Suprapubic skin (tissue), 3 donors: ENCODE results near the gene XXYLT1.

Experiments used
- CTCF ChIP-seq, 2 donors: fragments of 200-600 bp in 1 of 2; fragments of 450-650 bp in 1 of 2; sonication (generic) in 1 of 2; IDR thresholded peaks; one replicate each; pipeline ENCODE4 v1.5.1; 2016 to 2019; ENCODE audit warnings: antibody characterized with exemption in 2 of 2, mild to moderate bottlenecking in 1 of 2, moderate library complexity in 1 of 2
- POLR2A ChIP-seq, 2 donors: fragments of 450-650 bp; IDR thresholded peaks; one replicate each; pipeline ENCODE4 v1.6.1; 2017; ENCODE audit warnings: antibody characterized with exemption in 2 of 2, mild to moderate bottlenecking in 2 of 2, moderate library complexity in 2 of 2

GRCh38 chr3:195122261-195122660 is 148.7 kb downstream of the XXYLT1 start:
- TF ChIP-seq POLR2A (IDR thresholded peaks at IDR 0.05) (no peak), CTCF (IDR thresholded peaks at IDR 0.05) (no peak)
